Neutrophil (primary cell): Measurements from ENCODE around the gene H3-3A.
"Not testable (repeated sequence)": the region's sequence is repeated elsewhere in the genome, so short reads cannot be mapped to it uniquely, and the experiment has no call there.

Experiments
- H3K27ac ChIP-seq: fragments of 200-600 bp; sonication (generic); 2 replicates; pipeline ENCODE4 v1.5.1; 2016; ENCODE audit warnings: mild to moderate bottlenecking, moderate library complexity
- H3K27me3 ChIP-seq: fragments of 200-600 bp; sonication (generic); 2 replicates; pipeline ENCODE4 v1.6.0; 2016; ENCODE audit warnings: mild to moderate bottlenecking
- H3K36me3 ChIP-seq: fragments of 200-600 bp; sonication (generic); 2 replicates; pipeline ENCODE4 v1.5.1; 2017
- H3K4me1 ChIP-seq, 2 experiments: fragments of 200-600 bp in 1 of 2; sonication (generic) in 1 of 2; 1 replicate in 1 of 2; 2 replicates in 1 of 2; pipeline versions ENCODE4 v1.5.1 to v1.6.1; 2013 to 2016; ENCODE audit warnings: low read depth in 1 of 2, low read length in 1 of 2, mild to moderate bottlenecking in 1 of 2, moderate library complexity in 1 of 2; ENCODE audit not compliant: control insufficient read depth in 1 of 2, insufficient read depth in 1 of 2
- H3K4me3 ChIP-seq, 2 experiments: fragments of 200-600 bp in 1 of 2; sonication (generic) in 1 of 2; 1 replicate in 1 of 2; 2 replicates in 1 of 2; pipeline ENCODE4 v1.5.1; 2013 to 2016; ENCODE audit warnings: low read depth in 1 of 2, low read length in 1 of 2, mild to moderate bottlenecking in 1 of 2, moderate library complexity in 1 of 2
- H3K9me3 ChIP-seq: fragments of 200-600 bp; sonication (generic); 2 replicates; pipeline ENCODE4 v1.5.1; 2016
- TF ChIP-seq, protein P1 (sequence below): fragments of 200-600 bp; sonication (generic); IDR thresholded peaks from 2 replicates; pipeline ENCODE4 v1.5.1; 2016; ENCODE audit warnings: antibody characterized with exemption

Gene H3-3A

DNA sequence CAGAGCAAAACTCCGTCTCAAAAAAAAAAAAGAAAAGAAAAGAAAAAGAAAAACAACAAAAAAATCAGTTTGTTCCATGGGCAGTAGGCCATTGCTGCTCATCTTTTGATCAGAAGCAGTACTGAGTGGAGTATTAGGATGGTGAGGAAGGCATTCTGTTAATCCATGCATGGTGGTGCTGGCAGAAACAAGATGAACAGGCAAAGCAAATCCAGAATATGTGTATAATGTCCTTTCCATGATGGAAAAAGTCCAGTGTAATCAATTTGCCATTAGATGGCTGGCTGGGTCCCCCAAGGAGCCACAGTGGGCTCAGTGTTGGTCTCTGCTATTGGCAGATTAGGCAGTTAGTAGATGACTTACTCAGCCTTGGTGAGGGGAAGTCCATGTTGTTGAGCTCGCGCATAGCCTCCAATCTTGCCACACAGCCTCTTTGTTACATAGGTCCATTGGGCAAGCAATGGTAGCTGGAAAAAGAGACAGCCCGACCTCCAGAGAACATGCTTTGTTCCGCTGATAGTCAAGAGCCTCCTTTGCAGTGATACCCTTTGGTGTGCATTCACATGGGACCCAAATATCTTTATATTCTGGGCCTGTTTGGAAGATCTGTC, 23.3 kb downstream of the H3-3A start:
- Histone ChIP-seq H3K36me3 (no peaks in the 10 kb centered on the region), H3K4me3 (no peak overlapping the region), H3K27ac (no peak overlapping the region), H3K4me1 (peaks cover 14 to 16% of the 10 kb centered on the region in 2 experiments), H3K27me3 (peaks cover 33% of the 10 kb centered on the region), H3K9me3 (no peaks in the 10 kb centered on the region)
- TF ChIP-seq, protein P1, sequence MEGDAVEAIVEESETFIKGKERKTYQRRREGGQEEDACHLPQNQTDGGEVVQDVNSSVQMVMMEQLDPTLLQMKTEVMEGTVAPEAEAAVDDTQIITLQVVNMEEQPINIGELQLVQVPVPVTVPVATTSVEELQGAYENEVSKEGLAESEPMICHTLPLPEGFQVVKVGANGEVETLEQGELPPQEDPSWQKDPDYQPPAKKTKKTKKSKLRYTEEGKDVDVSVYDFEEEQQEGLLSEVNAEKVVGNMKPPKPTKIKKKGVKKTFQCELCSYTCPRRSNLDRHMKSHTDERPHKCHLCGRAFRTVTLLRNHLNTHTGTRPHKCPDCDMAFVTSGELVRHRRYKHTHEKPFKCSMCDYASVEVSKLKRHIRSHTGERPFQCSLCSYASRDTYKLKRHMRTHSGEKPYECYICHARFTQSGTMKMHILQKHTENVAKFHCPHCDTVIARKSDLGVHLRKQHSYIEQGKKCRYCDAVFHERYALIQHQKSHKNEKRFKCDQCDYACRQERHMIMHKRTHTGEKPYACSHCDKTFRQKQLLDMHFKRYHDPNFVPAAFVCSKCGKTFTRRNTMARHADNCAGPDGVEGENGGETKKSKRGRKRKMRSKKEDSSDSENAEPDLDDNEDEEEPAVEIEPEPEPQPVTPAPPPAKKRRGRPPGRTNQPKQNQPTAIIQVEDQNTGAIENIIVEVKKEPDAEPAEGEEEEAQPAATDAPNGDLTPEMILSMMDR, result no peak

DNA sequence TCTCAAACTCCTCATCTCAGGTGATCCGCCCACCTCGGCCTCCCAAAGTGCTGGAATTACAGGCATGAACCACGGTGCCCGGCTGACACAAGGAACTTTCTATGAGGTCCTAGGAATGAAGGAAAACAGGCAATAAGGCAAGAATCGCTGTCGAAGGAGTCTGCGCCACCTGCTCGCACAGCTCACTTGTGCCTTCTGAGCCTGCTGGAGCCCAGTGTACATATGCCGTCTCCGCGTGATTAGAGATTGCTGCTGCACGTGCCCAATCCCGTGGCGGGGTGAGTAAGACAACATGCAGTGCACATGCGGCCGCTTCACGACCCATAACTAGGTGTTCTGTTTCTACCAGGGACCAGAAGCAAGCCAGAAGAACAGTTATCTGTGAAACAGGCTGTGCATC, 24.3 kb downstream of the H3-3A start:
- Histone ChIP-seq H3K27me3 (peaks cover 26% of the 10 kb centered on the region), H3K4me1 (peaks cover 14 to 16% of the 10 kb centered on the region in 2 experiments), H3K4me3 (no peak overlapping the region), H3K36me3 (no peaks in the 10 kb centered on the region), H3K27ac (no peak overlapping the region), H3K9me3 (no peaks in the 10 kb centered on the region)
- TF ChIP-seq, protein P1, result no peak

DNA sequence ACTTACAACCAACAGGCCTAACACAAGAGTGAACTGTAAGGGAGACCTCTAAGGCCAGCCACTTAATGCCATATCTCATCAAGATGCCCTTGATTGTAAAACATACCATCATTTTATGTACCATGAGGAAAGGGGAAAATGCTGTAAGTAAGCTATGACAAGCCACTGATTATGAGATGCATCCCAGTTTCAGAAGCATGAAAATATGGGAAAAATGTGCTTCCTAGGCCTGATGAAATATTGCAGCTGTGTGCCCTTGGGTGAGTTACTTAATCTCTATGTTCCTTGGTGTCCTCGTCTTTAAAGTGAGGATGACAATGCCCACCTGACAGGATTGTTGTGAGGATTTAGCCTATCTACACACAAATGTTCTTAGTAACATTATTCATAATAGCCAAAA, 28.9 kb downstream of the H3-3A start:
- Histone ChIP-seq H3K27me3 (no peaks in the 10 kb centered on the region), H3K27ac (no peak overlapping the region), H3K4me1 (no peaks in the 10 kb centered on the region), H3K36me3 (no peaks in the 10 kb centered on the region), H3K9me3 (no peaks in the 10 kb centered on the region), H3K4me3 (no peak overlapping the region)
- TF ChIP-seq, protein P1, result no peak

DNA sequence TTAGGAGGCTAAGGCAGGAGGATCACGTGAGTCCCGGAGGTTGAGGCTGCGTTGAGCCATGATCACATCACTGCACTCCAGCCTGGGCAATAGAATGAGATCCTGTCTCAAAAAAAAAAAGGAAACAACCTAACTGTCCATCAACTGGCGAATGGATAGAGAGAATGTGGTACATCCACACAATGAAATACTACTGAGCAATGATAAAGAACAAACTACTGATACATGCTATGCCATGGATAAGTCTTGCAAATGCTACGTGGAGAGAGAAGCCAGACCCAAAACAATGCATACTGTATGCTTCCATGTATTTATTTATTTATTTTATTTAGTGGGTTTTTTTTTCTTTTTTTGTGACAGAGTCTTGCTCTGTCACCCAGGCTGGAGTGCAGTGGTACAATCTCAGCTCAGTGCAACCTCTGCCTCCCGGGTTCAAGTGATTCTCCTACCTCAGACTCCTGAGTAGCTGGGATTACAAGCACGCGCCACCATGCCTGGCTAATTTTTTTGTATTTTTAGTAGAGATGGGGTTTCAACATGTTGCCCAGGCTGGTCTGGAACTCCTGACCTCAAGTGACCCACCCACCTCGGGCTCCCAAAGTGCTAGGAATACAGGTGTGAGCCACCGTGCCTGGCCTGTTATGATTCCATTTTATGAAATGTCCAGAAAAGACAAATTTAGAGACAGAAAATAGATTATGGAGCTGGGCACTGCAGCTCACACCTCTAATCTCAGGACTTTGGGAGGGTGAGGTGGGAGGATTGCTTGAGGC, 29.7 kb downstream of the H3-3A start:
- H3K9me3 ChIP-seq, H3K4me3 ChIP-seq, H3K27ac ChIP-seq, H3K27me3 ChIP-seq, H3K36me3 ChIP-seq, H3K4me1 ChIP-seq: not testable (repeated sequence)

DNA sequence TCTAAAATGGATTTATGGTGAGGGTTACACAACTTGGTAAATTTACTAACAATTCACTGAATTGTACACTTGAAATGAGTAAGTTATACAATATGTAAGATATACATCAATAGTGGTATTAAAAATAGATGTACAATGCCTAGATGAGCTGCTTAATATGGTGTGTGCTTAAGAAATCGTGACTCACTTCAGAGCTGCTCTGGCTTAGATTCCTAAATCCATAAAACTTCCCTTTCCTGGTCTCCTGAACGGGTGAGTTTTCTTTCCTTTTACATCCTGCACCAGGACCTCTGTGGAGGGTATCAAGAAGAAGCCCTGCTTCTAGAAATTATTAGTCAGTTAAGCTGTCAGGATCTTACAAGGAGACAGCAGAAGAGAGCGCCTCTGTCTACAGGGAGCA, 30.4 kb downstream of the H3-3A start:
- TF ChIP-seq, protein P1, result no peak
- peaks cover 0 to 4% of the 10 kb centered on the region in 2 experiments for H3K4me1 ChIP-seq
- H3K36me3 ChIP-seq, result no peaks in the 10 kb centered on the region
- H3K27ac ChIP-seq, result no peak overlapping the region
- no peaks in the 10 kb centered on the region for H3K27me3 ChIP-seq
- H3K9me3 ChIP-seq, result no peaks in the 10 kb centered on the region
- no peak overlapping the region for H3K4me3 ChIP-seq

DNA sequence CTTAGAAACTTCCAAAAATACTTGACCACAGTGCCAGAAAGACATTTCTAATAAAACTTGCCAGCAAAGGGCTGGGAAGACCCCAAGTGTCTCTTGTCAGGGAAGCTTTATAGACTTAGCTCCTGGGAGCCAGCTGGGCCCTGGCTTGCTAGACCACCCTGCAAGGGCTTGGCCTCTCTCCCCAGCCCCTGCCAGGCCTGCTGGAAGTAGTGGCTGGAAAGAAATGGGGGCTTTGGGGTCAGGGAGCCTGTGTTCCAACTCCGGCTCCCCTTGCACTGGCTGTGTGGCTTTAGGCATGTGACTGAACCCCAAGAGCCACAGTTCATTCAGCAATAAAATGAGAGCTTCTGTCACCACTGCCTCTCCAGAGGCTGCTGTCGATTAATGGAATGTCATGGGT, 31.1 kb downstream of the H3-3A start:
- TF ChIP-seq, protein P1, result no peak
- Histone ChIP-seq H3K9me3 (no peaks in the 10 kb centered on the region), H3K27me3 (no peaks in the 10 kb centered on the region), H3K36me3 (no peaks in the 10 kb centered on the region), H3K4me3 (no peak overlapping the region), H3K27ac (no peak overlapping the region), H3K4me1 (peaks cover 0 to 6% of the 10 kb centered on the region in 2 experiments)
